ENCODE results near the gene NPHP4. TPM values are rescaled to one million over a fixed set of nuclear protein-coding genes. Genes with fewer than 3 reads are reported as not detected.

Gene NPHP4
- polyA plus RNA-seq, 3 donors = 12.9 to 17.6 (median 14.4) TPM

DNA sequence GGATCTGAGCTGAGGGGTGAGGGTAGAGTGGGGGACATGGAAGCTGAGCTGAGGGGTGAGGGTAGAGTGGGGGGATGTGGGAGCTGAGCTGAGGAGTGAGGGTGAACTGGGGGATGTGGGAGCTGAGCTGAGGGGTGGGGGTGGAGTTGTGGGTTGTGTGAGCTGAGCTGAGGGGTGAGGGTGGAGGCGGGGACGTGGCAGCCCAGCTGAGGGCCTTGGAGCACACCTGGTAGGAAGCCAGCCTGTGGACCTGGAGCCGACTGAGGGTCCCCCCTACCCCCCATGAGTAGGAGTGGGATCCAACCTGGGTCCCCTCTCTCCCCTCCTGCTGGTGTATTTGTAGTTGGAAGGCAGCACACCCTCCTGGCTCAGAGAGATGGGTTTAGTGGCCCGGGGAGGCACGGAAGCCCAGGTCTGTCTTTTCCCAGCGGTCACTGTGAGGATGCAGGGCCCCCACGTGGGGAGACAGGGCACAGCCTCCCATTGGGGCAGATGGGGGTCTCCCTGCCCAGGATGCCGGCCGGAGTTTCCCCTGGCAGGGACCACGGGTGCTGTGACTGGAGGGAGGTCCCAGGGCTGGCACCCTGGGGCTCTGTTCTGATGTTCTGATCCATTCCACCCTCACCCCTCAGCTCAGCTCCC, 13.2 kb upstream of the NPHP4 start:
- no peak for DNase-seq

DNA sequence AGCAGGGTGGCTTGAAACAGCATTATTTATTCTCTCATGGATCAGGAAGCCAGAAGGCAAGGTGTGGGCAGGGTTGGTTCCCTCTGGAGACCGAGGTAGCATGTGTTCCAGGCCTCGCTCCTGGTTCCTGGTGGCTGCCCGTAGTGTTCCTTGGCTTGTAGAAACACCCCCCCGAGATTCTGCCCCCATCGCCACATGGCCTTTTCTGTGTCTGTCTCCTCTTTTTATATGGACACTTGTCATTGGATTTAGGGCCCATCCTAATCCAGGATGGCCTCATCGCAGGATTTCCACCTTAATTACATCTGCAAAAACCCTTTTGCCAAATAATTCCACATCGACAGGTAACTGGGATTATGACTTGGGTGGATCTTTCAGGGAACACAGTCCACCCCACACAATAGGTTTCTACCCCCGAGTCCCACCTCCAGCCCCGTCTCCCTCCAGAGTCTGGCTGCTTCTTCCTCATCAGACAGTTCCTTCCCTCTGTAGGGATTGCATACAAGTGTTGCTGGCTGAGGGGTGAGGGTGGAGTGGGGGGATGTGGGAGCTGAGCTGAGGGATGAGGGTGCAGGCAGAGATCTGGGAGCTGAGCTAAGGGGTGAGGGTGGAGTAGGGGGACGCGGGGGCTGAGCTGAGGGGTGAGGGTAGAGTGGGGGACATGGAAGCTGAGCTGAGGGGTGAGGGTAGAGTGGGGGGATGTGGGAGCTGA, 12.3 kb upstream of the NPHP4 start:
- DNase-seq = no peak

DNA sequence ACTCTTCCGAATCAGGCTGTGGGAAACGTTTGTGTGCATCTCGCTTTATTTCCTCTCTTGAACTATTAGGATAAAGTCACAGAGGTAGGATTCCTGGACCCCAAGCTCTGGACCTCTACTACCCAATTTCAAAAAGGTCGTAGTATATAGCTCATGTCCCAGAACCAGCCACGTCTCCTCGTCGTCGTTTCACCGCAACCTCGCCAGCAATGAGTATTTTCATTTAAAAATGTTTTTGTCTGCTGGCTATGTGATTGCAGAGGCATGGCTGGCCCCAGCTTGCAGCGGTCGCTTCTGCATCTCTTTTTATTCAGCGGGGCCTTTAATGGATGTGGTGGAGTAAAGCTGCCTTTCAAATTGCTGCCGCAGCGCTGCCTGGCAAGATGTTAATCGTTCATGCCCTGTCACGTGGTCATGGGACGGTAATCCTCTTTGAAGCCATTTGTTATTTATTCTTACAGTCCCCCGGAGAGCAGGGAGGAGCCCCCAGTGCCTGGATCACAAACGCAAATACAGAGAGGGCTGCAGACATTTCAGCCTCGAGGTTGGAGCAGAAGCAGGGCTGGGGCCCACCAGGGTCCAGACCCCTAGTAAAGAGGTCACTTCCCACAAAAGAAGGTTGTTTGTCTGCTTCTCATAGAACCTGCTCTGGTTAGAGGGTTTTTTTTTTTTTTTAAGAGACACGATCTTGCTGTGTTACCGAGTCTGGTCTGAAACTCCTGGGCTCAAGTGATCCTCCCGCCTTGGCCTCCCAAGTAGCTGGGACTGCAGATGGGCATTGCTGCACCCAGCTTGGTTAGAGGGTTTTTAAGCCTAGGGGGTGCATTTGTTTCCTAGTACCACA, 11.6 kb upstream of the NPHP4 start:
- DNase-seq = no peak

DNA sequence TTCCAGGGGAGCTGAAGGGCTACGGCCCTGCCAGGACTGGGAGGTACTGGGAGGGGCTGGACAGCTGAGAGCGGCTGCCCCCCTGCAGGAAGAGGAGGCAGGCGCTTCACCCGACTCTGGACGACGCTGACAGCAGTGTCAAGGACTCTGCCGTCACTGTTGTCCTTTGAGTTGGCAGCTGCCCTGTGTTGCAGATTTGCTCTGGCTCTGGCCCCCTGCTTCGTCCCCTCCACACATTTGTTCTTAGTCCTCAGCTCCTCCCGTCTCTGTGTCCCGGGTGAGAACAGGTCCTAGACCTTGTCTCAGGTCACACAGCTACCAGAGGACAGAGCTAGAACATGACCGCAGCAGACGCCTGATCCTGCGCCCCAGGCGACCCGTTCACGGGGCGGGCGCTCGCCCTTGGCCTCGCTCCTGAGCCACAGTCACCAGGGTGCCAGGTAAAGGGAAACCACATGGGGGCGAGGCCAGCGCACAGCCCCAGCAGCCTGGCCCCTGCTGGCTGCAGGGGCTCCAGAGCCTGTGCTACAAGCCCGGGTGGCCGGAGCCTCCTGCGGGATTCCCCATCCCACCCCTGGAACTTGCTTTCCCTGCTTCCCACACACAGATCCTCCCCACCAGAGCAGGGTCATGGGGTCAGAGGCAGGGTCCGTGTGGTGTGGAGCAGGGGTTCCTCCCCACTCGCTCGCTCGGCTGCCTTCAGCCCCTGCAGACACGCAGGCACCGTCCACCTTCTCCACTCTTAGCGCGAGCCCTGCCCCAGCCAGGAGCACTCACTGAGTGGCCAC, 10.7 kb upstream of the NPHP4 start:
- no peak for DNase-seq

DNA sequence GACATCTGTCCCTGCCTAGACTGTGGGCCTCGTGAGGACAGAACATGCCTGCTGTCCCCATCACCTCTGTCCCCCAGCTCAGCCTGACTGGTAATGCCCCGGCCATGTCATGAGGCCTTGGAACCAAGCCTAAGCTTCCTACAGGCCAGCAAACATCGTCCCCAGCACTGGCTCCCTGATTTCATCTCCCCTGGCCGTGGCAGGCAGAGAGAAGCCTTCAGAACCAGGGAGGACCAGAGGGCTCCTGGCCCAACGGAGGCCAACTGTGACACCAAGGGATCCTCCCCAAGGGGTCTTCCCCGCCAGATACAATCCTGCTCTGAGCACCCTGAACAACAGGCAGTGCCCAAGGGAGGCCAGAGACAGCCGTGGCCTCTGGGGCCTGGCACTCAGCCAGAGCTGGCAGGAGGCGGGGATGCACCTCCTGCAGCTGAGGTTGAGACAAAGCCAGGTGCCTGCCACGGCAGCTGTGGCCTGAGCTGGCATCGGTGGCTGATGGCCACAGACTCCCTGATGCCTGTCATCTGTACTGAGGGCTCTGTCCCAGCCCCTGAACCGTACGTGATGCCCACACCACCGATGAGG, 9.9 kb upstream of the NPHP4 start:
- DNase-seq = no peak

DNA sequence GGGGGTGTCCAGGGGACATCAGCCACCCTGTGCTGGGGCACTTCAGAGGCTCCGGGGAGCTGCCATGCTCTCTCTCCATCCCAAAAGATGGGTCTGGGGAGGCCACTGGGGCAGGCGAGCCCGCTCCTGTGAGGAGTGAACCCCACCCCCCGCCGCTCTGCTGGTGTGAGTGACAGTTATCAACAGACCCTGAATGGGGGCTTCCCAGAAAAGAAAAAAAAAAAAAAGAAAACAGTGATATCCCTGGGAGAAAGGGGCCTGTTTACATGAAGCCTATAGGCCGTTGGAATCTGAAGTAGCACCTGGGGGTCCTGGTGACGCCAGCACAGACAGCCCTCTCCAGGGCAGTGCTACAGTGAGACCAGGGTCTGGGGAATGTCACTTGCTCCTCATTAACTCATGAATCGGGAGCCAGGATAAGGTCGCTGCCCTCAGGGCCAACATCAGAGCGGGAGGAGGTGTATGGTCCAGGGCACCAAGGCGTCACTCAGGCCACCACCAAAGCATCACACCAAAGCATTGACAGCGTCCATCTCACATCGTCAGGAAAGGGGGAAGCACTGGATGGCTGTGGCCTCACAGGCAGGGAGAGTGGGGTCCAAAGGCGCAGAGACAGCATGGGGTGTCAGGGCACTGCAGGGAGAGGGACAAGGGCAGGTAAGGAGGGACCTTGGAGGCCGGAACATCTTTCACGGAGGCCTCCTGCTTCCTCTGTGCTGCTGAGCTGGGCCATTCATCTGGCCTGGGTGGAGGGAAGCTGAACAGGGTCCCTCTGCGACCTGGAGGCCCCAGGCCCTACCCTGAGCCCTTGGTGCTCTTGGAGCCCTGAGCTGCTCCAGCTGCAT, 8.4 kb upstream of the NPHP4 start:
- no peak for DNase-seq

DNA sequence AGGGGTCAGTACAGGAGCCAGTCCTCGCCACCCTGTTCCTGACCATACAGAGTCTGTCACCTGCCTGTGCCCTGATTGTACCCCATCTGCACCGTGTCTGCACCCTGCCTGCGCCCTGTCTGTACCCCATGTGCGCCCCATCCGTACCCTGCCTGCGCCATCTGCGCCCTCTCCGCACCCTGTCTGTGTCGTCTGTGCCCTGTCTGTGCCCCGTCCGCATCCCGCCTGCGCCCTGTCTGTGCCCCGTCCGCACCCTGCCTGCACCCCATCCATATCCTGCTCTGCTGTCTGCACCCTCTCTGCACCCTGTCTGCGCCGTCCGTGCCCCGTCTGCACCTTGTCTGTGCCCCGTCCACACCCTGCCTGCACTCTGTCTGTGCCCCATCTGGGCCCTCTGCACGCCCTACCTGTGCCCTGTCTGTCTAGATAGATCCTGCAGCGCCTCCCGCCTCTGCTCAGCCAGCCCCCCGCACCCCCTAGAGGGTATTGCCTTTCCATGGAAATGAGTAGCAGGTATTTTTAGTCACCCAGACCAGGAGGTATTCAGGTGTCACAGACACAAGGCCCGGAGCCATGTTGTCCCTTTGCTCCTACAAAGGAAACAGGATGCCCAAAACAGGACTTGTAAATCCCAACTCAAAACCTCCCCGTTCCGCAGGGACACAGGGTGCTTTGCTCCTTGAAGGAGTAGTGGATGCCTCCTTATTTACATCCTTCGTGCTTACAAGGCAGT, 7.7 kb upstream of the NPHP4 start:
- no peak for DNase-seq

DNA sequence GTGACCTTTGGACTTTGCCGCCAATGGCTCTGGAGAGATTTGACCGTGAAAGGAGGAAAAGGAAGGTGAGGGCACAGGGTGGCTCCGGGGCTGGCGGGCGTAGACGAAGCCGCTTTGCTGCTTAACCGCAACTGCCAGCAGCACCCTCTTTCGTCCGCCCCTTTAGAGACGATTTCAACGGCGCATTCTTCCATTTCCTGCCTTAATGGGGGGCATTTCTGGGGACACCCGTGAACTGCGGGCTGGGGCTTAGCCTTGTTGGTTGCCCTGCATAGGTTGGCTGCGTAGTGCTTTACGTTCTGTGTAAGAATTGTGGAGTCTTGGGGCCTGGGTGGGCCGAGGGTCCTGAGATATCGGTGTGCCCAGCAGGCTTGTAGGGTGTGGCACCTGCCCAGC, 6.7 kb upstream of the NPHP4 start:
- DNase-seq = no peak

DNA sequence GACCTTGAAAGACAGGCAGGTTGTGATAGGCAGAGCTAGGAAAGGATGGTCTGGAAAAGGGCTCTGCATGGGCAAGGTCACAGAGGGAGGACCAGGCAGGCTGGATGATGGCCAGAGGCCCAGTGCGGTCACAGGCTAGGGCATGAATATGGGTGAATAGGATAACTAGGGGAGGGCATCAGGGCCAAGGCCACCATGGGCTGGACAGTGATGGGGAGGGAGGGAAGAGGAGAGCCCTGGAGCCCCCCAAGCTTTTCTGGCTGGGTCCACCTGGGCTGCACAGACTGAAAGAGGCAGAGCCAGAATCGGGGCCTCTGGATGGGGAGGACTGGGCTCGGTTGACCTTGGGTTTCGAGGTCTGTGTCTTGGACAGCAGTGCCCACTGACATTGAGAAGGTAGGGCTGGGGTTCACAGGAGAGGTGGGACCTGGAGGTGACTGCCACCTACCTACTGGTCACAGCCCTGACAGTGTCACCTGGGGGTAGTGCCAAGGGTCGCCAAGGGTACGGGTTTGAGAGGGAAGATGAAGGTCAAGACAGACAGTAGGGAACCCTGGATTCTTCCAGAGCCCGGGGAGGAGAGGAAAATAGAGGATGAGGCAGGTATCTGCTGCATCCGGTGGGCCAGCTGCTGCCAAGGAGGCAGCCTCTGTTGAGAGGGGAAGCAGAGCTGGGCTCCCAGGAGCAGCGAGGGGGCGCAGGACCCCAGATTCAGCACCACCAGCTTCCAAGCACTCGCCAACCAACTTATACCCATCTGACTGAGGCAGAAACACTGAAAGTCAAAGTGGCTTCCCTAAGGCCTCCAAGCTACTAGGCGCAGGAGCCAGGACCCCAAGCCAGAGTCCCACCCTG, 6.1 kb upstream of the NPHP4 start:
- DNase-seq = no peak

DNA sequence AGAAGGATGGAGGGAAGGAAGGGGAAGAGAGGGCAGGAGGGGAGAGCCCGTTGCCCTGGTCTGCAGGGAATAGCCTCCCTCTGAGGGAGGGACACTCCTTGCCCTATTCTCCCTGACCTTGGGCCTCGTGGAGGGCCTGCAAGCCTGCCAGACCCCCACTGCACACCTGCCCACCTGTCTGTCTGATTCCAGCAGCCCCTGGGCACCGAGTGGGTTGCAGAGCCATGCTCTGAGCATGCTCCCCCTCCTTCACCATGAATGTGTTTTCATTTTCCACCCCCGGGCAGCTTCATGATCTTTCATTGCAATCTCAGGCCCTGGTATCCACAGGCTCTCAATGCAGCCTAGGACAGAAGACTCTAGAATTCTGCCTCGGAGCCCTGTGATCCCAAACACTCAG, 5.1 kb upstream of the NPHP4 start:
- no peak for DNase-seq

DNA sequence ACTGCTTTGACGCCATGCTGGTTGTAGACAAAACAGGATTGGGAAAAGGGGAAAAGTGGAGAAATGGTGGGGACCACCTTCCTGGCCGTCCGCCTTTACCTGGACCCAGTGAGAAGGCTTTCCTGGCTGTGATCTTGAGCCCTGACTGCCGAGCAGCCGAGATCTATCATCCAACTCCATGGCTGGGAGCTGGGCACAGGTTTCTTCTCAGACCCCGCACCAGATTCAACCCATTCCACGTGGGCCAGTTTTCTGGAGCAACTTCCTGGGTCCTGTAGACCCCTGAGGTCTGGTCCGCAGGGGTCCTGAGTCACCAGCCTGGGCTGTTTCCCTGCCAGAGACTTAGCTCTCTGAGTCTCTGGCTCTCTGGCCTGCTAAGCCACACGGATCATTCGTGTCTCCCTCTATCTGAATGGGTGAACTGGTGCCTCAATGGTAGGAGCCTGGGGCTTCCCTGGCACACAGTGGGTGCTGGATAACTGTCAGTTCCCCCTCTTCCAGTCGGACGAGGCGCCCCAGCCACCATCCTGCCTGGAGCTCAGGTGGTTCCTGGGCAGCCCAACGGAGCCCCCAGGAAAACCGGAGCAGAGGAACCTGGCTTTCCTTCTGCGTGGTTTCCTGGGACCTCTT, 4.5 kb upstream of the NPHP4 start:
- DNase-seq = no peak

DNA sequence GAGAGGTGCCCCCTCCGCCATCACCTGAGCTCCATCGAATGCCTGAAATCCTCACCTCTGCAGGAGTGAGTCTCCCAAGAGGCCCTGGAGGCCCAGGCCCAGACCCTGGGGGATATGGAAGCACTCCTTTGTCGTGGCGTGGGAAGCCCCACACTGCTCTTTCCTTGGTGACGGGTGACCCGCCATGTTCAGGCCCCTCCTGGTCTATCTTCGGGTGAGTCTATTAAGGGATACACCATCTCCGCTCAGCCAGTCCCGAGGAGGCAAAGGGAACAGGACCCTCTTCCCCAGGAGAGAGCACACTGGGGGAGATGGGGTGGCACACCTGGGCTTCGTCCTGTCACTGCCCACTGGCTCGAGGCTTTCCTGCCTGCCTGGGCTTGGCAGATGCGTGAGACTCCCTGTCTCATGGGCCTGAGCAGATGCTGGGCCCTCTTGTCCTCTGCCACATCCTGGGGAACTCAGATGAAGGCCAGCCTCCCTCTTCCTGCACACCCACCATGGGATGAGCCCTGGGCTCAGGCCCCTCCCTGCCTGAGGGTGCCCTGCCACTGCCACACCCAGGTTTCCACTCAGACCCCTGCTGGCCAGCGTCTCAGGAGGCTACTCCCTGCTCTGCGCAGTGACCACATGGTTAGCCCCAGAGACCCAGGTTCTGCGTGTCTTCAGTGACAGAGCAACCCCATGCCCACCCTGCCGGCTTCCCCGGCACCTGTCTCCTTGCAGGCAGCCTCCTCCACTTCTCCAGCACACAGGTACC, 3.8 kb upstream of the NPHP4 start:
- DNase-seq = no peak

DNA sequence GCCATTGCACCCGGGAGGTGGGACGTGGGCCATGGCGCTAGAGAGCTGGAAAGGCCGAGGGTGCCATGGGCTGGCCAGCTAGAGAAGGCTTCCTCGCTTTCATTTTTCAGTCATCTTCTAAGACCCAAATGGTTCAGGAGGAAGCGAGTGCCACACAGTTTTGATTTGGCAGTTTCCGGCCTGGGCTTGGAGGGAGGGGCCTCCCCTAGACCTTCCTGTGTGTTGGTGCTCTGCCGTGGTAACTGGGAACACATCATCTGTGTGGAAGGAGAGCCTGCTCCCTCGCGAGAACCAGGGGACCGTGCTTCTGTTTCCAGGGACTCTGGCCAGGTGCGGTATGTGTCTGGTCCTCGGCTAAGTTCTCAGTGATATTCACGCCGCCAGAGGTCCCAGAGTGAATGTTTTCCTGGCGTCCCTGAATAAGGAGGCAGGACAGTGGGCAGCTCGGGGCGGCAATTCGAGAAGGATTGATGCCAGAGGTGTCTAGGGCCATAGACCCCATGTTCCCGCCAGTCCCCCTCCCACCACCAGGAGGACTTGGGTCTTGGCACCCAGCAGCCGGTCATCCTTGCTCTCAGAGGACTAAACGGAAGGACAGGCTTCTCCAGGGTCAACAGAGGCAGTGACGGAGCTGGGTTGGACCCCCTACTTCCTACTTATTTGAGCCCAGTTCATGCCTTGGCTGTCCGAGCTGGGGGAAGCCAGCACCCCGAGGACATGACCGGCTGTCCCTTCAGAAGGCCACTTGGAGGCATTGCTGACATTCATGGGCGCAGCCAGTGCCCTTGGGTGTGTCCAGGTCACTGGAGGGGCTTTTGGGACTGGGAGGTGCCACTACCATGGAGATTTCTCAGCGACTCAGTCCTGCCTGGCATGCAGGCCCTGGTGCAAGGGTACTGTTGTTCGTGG, 2.7 kb upstream of the NPHP4 start:
- DNase-seq = no peak

DNA sequence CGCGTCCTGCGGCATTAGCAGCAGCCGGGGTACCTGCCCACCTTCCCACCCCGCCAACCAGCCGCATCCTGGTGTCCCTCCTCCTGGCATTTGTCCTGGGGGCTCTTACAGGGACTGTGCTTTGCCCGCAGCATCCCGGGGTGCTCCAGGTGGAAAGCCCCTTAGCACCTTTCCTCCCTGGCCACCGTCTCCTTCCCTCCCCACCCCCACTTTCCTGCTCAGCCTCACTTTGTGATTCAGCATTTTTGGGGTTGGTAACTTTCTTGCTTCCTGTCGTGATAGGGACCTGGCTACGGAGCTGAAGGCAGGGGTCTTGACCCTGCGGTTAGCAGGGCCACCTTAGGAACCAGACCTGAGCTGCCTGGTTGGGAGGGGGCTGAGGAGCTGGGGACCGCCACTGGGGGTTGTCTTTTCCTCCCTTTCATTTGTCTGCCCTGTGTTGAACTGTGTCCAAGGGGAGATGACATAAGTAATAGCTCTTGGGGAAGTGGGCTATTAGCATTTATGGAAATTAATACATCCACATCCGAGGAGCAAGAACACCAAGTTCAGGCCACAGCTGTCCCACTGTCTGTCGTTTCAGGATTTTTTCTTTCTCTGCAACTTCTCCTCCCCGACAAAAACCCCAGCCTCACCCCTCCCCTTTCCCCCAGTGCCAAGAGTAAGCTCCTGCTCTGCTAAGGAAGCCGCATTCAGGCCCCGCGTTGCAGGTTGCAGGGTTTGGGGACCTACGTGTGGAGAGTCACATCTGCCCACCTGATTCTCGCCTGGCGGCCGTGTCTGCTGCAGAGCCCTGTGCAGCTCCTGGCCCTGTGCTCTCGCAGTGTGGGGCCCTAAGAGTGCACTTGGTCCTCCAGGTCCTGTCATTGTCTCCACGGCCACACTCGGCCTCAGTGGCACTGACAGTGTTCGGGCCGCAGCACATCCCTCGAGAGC, 1.6 kb upstream of the NPHP4 start:
- no peak for DNase-seq

DNA sequence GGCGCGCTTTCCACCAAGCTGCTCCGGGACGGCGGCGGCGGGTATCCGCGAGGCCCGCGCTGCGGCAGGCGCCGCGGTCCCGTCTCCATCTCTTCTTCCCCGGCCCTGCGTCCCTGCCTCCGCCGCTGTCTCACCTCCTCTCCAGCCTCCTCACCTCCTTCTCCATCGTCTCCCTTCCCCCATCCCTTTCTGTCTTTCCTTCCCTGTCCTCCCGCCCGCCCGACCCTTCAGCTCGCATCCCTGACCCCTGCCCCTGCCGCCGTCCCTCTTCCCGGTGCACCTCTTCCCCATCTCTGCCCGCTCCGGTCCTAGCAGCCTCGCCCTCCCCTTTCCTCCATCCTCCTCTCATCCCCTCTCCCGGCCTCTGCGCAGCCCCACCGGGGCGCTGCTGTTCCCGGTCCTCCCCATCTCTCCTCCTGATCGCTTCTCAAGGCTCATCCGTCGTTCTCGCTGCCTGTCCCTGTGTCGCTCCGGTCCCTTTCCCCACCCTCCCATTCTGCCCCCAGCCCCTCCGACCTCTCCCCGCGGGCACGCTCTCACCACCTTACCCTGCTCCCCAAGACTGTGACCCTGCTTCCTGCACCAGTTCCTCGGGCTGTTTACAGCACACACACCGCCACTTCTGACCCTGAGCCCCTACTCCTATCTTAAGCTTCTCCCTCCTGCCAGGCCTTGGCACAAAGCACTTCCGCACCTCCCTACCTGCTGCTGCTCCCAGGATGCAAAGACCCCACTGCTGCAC, 760 bp upstream of the NPHP4 start:
- no peak for DNase-seq
